22Rv1 (cell line): ENCODE results near the gene GARNL3.

Experiments
- CTCF ChIP-seq: fragments of 450-650 bp; IDR thresholded peaks from 2 replicates; pipeline ENCODE4 v1.5.1; 2017; ENCODE audit warnings: mild to moderate bottlenecking
- ZFX ChIP-seq: fragments of 450-650 bp; IDR thresholded peaks from 2 replicates; pipeline ENCODE4 v1.6.1; 2017; ENCODE audit warnings: antibody characterized with exemption, borderline replicate concordance

- TF ChIP-seq CTCF, result no peak
- no peak for TF ChIP-seq ZFX
These were observed 40.8 kb upstream of the GARNL3 start for GRCh38 chr9:127223810-127224177.
